HCT116 (cell line): Measurements from ENCODE around the gene RBX1. TPM values are rescaled to one million over a fixed set of nuclear protein-coding genes. Genes with fewer than 3 reads are reported as not detected.

ENCODE experiments used
- ATAC-seq: fragments of 200-7000 bp; cut with Tn5 transposase; 2 replicates; pipeline ENCODE4 v1.9.1; 2020; ENCODE audit warnings: mild to moderate bottlenecking, moderate library complexity
- BruUV-seq: library from RNA; stranded (reverse); fragments of 400-500 nt; replicated peaks from 2 replicates; lab custom pipeline; 2021; lab: Mats Ljungman, UMichigan
- CTCF ChIA-PET: fragments of 300-600 bp; sonication (Branson Sonifier 250); formaldehyde crosslinking; loops from one replicate; lab custom pipeline; 2021; ENCODE audit warnings: antibody characterized with exemption; lab: Charles Lee
- POLR2A ChIA-PET: fragments of 300-600, 350-600 bp; sonication (Branson Sonifier 250); formaldehyde crosslinking; loops from one replicate; lab custom pipeline; 2021; ENCODE audit warnings: antibody characterized with exemption; lab: Charles Lee
- RAD21 ChIA-PET, 2 experiments: fragments of 300-600 bp; sonication (Branson Sonifier 250); formaldehyde crosslinking; loops; one replicate each; lab custom pipeline; 2023; ENCODE audit warnings: low total read pairs in 2 of 2; ENCODE audit not compliant: uncharacterized antibody in 2 of 2, unreplicated experiment in 2 of 2, low non-redundant PET in 1 of 2; lab: Charles Lee
- DNase-seq: peaks from one replicate; pipeline ENCODE4 v3.0.0-alpha.2; 2010; ENCODE audit warnings: low read depth, low spot score
- H2AFZ ChIP-seq: fragments of 200-600 bp; shearing (Covaris generic), sonication (generic); 2 replicates; pipeline ENCODE4 v1.6.1; 2017; ENCODE audit warnings: low read depth, mixed run types, mixed read lengths, antibody characterized with exemption, low read length; ENCODE audit not compliant: poor library complexity, severe bottlenecking
- H3K27ac ChIP-seq: 2 replicates; pipeline ENCODE4 v1.5.1; 2012; ENCODE audit warnings: low read depth, low read length
- H3K27me3 ChIP-seq: fragments of 200-600 bp; sonication (generic); 2 replicates; pipeline ENCODE4 v1.6.1; 2016; ENCODE audit warnings: mixed run types, low read length, mixed read lengths; ENCODE audit not compliant: insufficient read depth
- H3K36me3 ChIP-seq, 2 experiments: fragments of 200-500 bp in 1 of 2; fragments of 200-600 bp in 1 of 2; sonication (Bioruptor generic) in 1 of 2; sonication (generic) in 1 of 2; 2 replicates each; pipeline versions ENCODE4 v1.5.1 to v1.6.1; 2014 to 2016; ENCODE audit warnings: low read length in 2 of 2, inconsistent platforms in 1 of 2, mixed read lengths in 1 of 2, mixed run types in 1 of 2; ENCODE audit not compliant: insufficient read depth in 2 of 2, control insufficient read depth in 1 of 2
- H3K4me1 ChIP-seq, 2 experiments: fragments of 200-600 bp in 1 of 2; sonication (generic) in 1 of 2; 2 replicates each; pipeline versions ENCODE4 v1.5.1 to v1.6.1; 2012 to 2017; ENCODE audit warnings: low read length in 2 of 2, inconsistent platforms in 1 of 2, mild to moderate bottlenecking in 1 of 2, mixed read lengths in 1 of 2, mixed run types in 1 of 2, moderate library complexity in 1 of 2; ENCODE audit not compliant: insufficient read depth in 2 of 2, control insufficient read depth in 1 of 2
- H3K4me2 ChIP-seq: fragments of 200-600 bp; sonication (generic); 2 replicates; pipeline ENCODE4 v1.6.1; 2017; ENCODE audit warnings: mixed run types, low read length, mixed read lengths
- H3K4me3 ChIP-seq, 2 experiments: fragments of 200-600 bp in 1 of 2; sonication (generic) in 1 of 2; replicated peaks in 1 of 2; 2 replicates each; pipeline ENCODE4 v1.5.1; 2011 to 2016; ENCODE audit warnings: low read length in 2 of 2, control low read depth in 1 of 2, low read depth in 1 of 2, mild to moderate bottlenecking in 1 of 2, mixed read lengths in 1 of 2, mixed run types in 1 of 2
- H3K79me2 ChIP-seq: fragments of 200-600 bp; sonication (generic); 2 replicates; pipeline ENCODE4 v1.6.1; 2017; ENCODE audit warnings: mild to moderate bottlenecking, mixed run types, low read length, moderate library complexity, mixed read lengths; ENCODE audit not compliant: insufficient read depth
- H3K9ac ChIP-seq: fragments of 200-600 bp; sonication (generic); 2 replicates; pipeline ENCODE4 v1.6.1; 2016; ENCODE audit warnings: low read length, mixed read lengths
- H3K9me2 ChIP-seq: fragments of 200-600 bp; sonication (generic), shearing (Covaris generic); 2 replicates; pipeline ENCODE4 v1.6.1; 2017; ENCODE audit warnings: mixed run types, mild to moderate bottlenecking, moderate library complexity; ENCODE audit not compliant: insufficient read depth
- H3K9me3 ChIP-seq, 2 experiments: fragments of 200-500 bp in 1 of 2; fragments of 200-600 bp in 1 of 2; sonication (Bioruptor generic) in 1 of 2; sonication (generic) in 1 of 2; 2 replicates each; pipeline ENCODE4 v1.6.1; 2014 to 2017; ENCODE audit warnings: low read length in 2 of 2, mixed read lengths in 2 of 2, inconsistent platforms in 1 of 2, low read depth in 1 of 2, mild to moderate bottlenecking in 1 of 2, mixed run types in 1 of 2, moderate library complexity in 1 of 2; ENCODE audit not compliant: control insufficient read depth in 1 of 2, insufficient read depth in 1 of 2
- H4K20me1 ChIP-seq: fragments of 200-600 bp; sonication (generic), shearing (Covaris generic); 2 replicates; pipeline ENCODE4 v1.6.1; 2017; ENCODE audit warnings: mixed run types, mild to moderate bottlenecking, moderate library complexity; ENCODE audit not compliant: insufficient read depth
- CBX3 ChIP-seq: IDR thresholded peaks from 2 replicates; pipeline ENCODE4 v1.6.1; 2012; ENCODE audit warnings: low read depth
- EGR1 ChIP-seq: IDR thresholded peaks from 2 replicates; pipeline ENCODE4 v1.6.1; 2012; ENCODE audit warnings: low read depth
- ELF1 ChIP-seq: IDR thresholded peaks from 2 replicates; pipeline ENCODE4 v1.6.1; 2012; ENCODE audit warnings: low read depth, borderline replicate concordance
- FOSL1 ChIP-seq: IDR thresholded peaks from 2 replicates; pipeline ENCODE4 v1.6.1; 2012; ENCODE audit warnings: low read depth
- JUND ChIP-seq: IDR thresholded peaks from 2 replicates; pipeline ENCODE4 v1.6.1; 2012
- SP1 ChIP-seq: IDR thresholded peaks from 2 replicates; pipeline ENCODE4 v1.6.1; 2012; ENCODE audit warnings: low read depth
- ZBTB33 ChIP-seq: IDR thresholded peaks from 2 replicates; pipeline ENCODE4 v1.6.1; 2011; ENCODE audit warnings: mild to moderate bottlenecking, low read length, moderate library complexity; ENCODE audit not compliant: insufficient replicate concordance; ENCODE audit errors: extremely low read depth
- intact Hi-C: fragments of 100-400 bp; cut with micrococcal nuclease; formaldehyde crosslinking; loops from 2 replicates; pipeline ENCODE4 v1.10.0; 2022
- total RNA-seq: library from RNA; stranded (reverse); gene quantifications from one replicate; pipeline ENCODE4 v1.2.1, GENCODE V29; 2021; ENCODE audit not compliant: unreplicated experiment
- TF ChIP-seq, protein P1 (sequence below): IDR thresholded peaks from 2 replicates; pipeline ENCODE4 v1.6.1; 2012

Gene RBX1
- total RNA-seq, 1 experiment from 2014 or later, result 51.2 TPM

DNA sequence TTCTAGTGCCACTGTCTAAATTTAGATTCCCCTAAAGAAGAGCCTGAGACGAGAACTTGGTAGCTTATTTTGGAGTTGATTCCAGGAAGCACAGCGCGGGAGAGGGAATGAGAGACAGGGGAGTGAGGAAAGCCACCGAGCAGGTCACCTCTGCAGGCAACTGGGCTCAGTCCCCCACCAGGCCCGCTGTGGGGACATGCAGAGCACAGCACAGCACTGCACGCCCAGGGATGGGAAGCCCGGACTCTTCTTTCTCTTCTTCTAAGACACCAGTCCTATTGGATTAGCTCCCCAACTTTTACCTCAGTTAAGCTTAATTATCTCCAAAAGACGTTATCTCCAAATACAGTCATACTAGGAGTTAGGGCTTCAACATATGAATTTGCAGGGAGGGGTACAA lies 28.7 kb downstream of the RBX1 start:
- no peaks in the 10 kb centered on the region for H3K79me2 ChIP-seq
- no peaks in the 10 kb centered on the region for H3K9me3 ChIP-seq
- H3K27ac ChIP-seq, result no peak overlapping the region
- H3K9ac ChIP-seq, result no peak overlapping the region
- DNase-seq, result no peak
- no peak overlapping the region for H3K4me2 ChIP-seq
- ChIA-PET RAD21 (no interaction called here), CTCF (no interaction called here), POLR2A (no interaction called here)
- H3K4me1 ChIP-seq, result no peaks in the 10 kb centered on the region
- no peaks in the 10 kb centered on the region for H4K20me1 ChIP-seq
- H3K4me3 ChIP-seq, result no peak overlapping the region
- H3K9me2 ChIP-seq, result no peaks in the 10 kb centered on the region
- no peaks in the 10 kb centered on the region for H3K36me3 ChIP-seq
- intact Hi-C loops, result no loop called here
- H2AFZ ChIP-seq, result no peak overlapping the region
- ATAC-seq, result no peak
- no TSS peak for BruUV-seq
- TF ChIP-seq ZBTB33, result no peak
- TF ChIP-seq CBX3, result no peak
- TF ChIP-seq JUND, result no peak
- TF ChIP-seq SP1, result no peak
- TF ChIP-seq EGR1, result no peak
- no peak for TF ChIP-seq ELF1
- no peak for TF ChIP-seq FOSL1
- TF ChIP-seq, protein P1, sequence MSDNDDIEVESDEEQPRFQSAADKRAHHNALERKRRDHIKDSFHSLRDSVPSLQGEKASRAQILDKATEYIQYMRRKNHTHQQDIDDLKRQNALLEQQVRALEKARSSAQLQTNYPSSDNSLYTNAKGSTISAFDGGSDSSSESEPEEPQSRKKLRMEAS, result no peak
- TF ChIP-seq, all 23 proteins: peak for 0
- no peaks in the 10 kb centered on the region for H3K27me3 ChIP-seq
